Ovary (tissue), 3 donors: ENCODE results near the gene ENKUR.

Source experiments
- EP300 ChIP-seq: sonication (generic); formaldehyde crosslinking; IDR thresholded peaks from one replicate; pipeline ENCODE4 v1.6.1; 2017; ENCODE audit warnings: antibody characterized with exemption
- POLR2A ChIP-seq: fragments of 450-650 bp; IDR thresholded peaks from one replicate; pipeline ENCODE4 v1.6.1; 2017; ENCODE audit warnings: antibody characterized with exemption, mild to moderate bottlenecking, moderate library complexity
- TF ChIP-seq, protein P1 (sequence below), 3 donors: fragments of 450-650 bp in 2 of 3; fragments of 200-600 bp in 1 of 3; IDR thresholded peaks; one replicate each; pipeline versions ENCODE4 v1.5.1 to v1.8.0; 2016 to 2022; ENCODE audit warnings: antibody characterized with exemption in 3 of 3, mild to moderate bottlenecking in 1 of 3
- donor health status: DM: no; HTN: no; CAD: no.

DNA sequence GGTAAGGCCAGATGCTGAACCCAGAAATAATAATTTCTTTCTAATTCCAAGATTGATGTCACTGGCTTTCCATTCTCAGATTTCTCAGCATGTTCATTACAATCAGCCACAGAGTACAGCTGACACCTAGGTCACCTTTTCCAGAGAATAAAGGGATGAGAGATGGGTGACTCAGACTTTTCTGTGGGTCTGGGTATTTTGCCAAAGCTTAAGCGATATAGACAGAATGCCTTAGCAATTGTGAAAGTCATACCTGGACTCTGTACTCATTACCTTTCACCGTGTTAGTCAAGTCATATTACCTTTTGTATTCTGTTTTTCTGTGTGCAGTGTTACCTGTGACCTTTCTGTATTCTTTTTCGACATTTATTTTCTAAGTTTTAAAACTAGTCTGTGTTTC is 53.0 kb downstream of the ENKUR start:
- TF ChIP-seq, protein P1, sequence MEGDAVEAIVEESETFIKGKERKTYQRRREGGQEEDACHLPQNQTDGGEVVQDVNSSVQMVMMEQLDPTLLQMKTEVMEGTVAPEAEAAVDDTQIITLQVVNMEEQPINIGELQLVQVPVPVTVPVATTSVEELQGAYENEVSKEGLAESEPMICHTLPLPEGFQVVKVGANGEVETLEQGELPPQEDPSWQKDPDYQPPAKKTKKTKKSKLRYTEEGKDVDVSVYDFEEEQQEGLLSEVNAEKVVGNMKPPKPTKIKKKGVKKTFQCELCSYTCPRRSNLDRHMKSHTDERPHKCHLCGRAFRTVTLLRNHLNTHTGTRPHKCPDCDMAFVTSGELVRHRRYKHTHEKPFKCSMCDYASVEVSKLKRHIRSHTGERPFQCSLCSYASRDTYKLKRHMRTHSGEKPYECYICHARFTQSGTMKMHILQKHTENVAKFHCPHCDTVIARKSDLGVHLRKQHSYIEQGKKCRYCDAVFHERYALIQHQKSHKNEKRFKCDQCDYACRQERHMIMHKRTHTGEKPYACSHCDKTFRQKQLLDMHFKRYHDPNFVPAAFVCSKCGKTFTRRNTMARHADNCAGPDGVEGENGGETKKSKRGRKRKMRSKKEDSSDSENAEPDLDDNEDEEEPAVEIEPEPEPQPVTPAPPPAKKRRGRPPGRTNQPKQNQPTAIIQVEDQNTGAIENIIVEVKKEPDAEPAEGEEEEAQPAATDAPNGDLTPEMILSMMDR (IDR thresholded peaks at IDR 0.05), result no peak
- no peak for TF ChIP-seq EP300
- TF ChIP-seq POLR2A, result no peak
